Ammon's horn (tissue), 1 donor: Measurements from ENCODE around the gene AGR3.

Experiments used
- DNase-seq: peaks from one replicate; pipeline ENCODE4 v3.0.0-alpha.2; 2016; ENCODE audit warnings: low spot score

Gene AGR3

GRCh38 chr7:16833373-16833772, 48.4 kb downstream of the AGR3 start:
- DNase-seq: no peak

GRCh38 chr7:16826060-16826459, 55.7 kb downstream of the AGR3 start:
- no peak for DNase-seq

GRCh38 chr7:16822029-16822428, 59.8 kb downstream of the AGR3 start:
- no peak for DNase-seq

- no peak for DNase-seq
Measured at GRCh38 chr7:16818732-16819131, 63.1 kb downstream of the AGR3 start.

GRCh38 chr7:16817536-16817935, 64.2 kb downstream of the AGR3 start:
- DNase-seq: no peak

- DNase-seq: peak; percentile 70
Measured at GRCh38 chr7:16816824-16817223, 65.0 kb downstream of the AGR3 start.

- no peak for DNase-seq
Measured at GRCh38 chr7:16815001-16815400, 66.8 kb downstream of the AGR3 start.

- no peak for DNase-seq
Measured at GRCh38 chr7:16813232-16813616, 68.6 kb downstream of the AGR3 start.

- DNase-seq: no peak
Measured at GRCh38 chr7:16812542-16813231, 69.1 kb downstream of the AGR3 start.

GRCh38 chr7:16811551-16811950, 70.2 kb downstream of the AGR3 start:
- DNase-seq: no peak

- no peak for DNase-seq
Measured at GRCh38 chr7:16810573-16810972, 71.2 kb downstream of the AGR3 start.

GRCh38 chr7:16810112-16810511, 71.7 kb downstream of the AGR3 start:
- DNase-seq: no peak
